Measurements from ENCODE around the gene NUAK2.

Gene NUAK2

GRCh38 chr1:205354259-205355074 is 32.9 kb upstream of the NUAK2 start:
- Histone ChIP-seq H3K4me2 (ENCODE audit: low read length, poor library complexity, severe bottlenecking) (no peak overlapping the region), H2BK15ac (ENCODE audit: low read depth, poor library complexity, severe bottlenecking) (no peak overlapping the region), H2AK5ac (ENCODE audit: low read length, severe bottlenecking) (no peak overlapping the region), H4K91ac (ENCODE audit: low read length) (no peak overlapping the region), H3K9me3 (ENCODE audit: control insufficient read depth, low read length) (no peaks in the 10 kb centered on the region), H3K4ac (ENCODE audit: low read depth in 1 of 2, low read length in 2 of 2) (no peak overlapping the region), H3K27ac (ENCODE audit: low read length, poor library complexity, severe bottlenecking) (no peak overlapping the region), H3K36me3 (ENCODE audit: control insufficient read depth in 1 of 2, insufficient read depth in 2 of 2, low read depth in 1 of 2, low read length in 2 of 2) (no peaks in the 10 kb centered on the region), H2AFZ (ENCODE audit: low read depth, low read length) (no peak overlapping the region), H2BK5ac (ENCODE audit: low read depth, low read length, poor library complexity, severe bottlenecking) (no peak overlapping the region), H3K4me1 (ENCODE audit: control insufficient read depth, insufficient read depth, low read depth, low read length) (no peaks in the 10 kb centered on the region), H3K9ac (ENCODE audit: low read length) (no peak overlapping the region), H3K79me1 (replicated peaks; ENCODE audit: low read length, poor library complexity, severe bottlenecking) (no peaks in the 10 kb centered on the region), H3K14ac (ENCODE audit: low read length in 2 of 2) (no peak overlapping the region), H3K4me3 (ENCODE audit: insufficient read depth in 1 of 2, low read depth in 1 of 2, low read length in 2 of 2) (no peak overlapping the region), H3K27me3 (ENCODE audit: control insufficient read depth in 1 of 2, insufficient read depth in 1 of 2, low read length in 2 of 2) (peaks cover 51 to 52% of the 10 kb centered on the region in 2 experiments), H3K18ac (ENCODE audit: low read depth in 1 of 2, low read length in 2 of 2) (no peak overlapping the region), H2BK120ac (ENCODE audit: low read depth, low read length) (no peak overlapping the region), H3K23ac (ENCODE audit: low read length in 2 of 2) (no peak overlapping the region), H4K8ac (ENCODE audit: low read length) (no peak overlapping the region), H2BK12ac (ENCODE audit: low read length in 2 of 2) (no peak overlapping the region)
- 27% methylated on average over 4 of the region's 5 CpGs for WGBS
- DNase-seq: peak; percentile 73

GRCh38 chr1:205353612-205354011 is 32.1 kb upstream of the NUAK2 start:
- Histone ChIP-seq H2AFZ (ENCODE audit: low read depth, low read length) (no peak overlapping the region), H3K27ac (ENCODE audit: low read length, poor library complexity, severe bottlenecking) (no peak overlapping the region), H3K36me3 (ENCODE audit: control insufficient read depth in 1 of 2, insufficient read depth in 2 of 2, low read depth in 1 of 2, low read length in 2 of 2) (no peaks in the 10 kb centered on the region), H4K91ac (ENCODE audit: low read length) (no peak overlapping the region), H3K4ac (ENCODE audit: low read depth in 1 of 2, low read length in 2 of 2) (no peak overlapping the region), H3K23ac (ENCODE audit: low read length in 2 of 2) (no peak overlapping the region), H3K9ac (ENCODE audit: low read length) (no peak overlapping the region), H2BK5ac (ENCODE audit: low read depth, low read length, poor library complexity, severe bottlenecking) (no peak overlapping the region), H3K14ac (ENCODE audit: low read length in 2 of 2) (no peak overlapping the region), H2BK12ac (ENCODE audit: low read length in 2 of 2) (no peak overlapping the region), H3K4me1 (ENCODE audit: control insufficient read depth, insufficient read depth, low read depth, low read length) (no peaks in the 10 kb centered on the region), H2BK120ac (ENCODE audit: low read depth, low read length) (no peak overlapping the region), H3K9me3 (ENCODE audit: control insufficient read depth, low read length) (no peaks in the 10 kb centered on the region), H3K4me3 (ENCODE audit: insufficient read depth in 1 of 2, low read depth in 1 of 2, low read length in 2 of 2) (no peak overlapping the region), H3K4me2 (ENCODE audit: low read length, poor library complexity, severe bottlenecking) (no peak overlapping the region), H3K18ac (ENCODE audit: low read depth in 1 of 2, low read length in 2 of 2) (no peak overlapping the region), H2BK15ac (ENCODE audit: low read depth, poor library complexity, severe bottlenecking) (no peak overlapping the region), H3K27me3 (ENCODE audit: control insufficient read depth in 1 of 2, insufficient read depth in 1 of 2, low read length in 2 of 2) (peaks cover 52 to 54% of the 10 kb centered on the region in 2 experiments), H3K79me1 (replicated peaks; ENCODE audit: low read length, poor library complexity, severe bottlenecking) (no peaks in the 10 kb centered on the region), H4K8ac (ENCODE audit: low read length) (no peak overlapping the region), H2AK5ac (ENCODE audit: low read length, severe bottlenecking) (no peak overlapping the region)
- no peak for DNase-seq
- WGBS: 82% methylated on average over 5 of the region's 6 CpGs

- Histone ChIP-seq H3K4me2 (ENCODE audit: low read length, poor library complexity, severe bottlenecking) (no peak overlapping the region), H4K8ac (ENCODE audit: low read length) (no peak overlapping the region), H2BK120ac (ENCODE audit: low read depth, low read length) (no peak overlapping the region), H3K9ac (ENCODE audit: low read length) (no peak overlapping the region), H3K18ac (ENCODE audit: low read depth in 1 of 2, low read length in 2 of 2) (no peak overlapping the region), H2AK5ac (ENCODE audit: low read length, severe bottlenecking) (no peak overlapping the region), H3K23ac (ENCODE audit: low read length in 2 of 2) (no peak overlapping the region), H2BK5ac (ENCODE audit: low read depth, low read length, poor library complexity, severe bottlenecking) (no peak overlapping the region), H3K4me3 (ENCODE audit: insufficient read depth in 1 of 2, low read depth in 1 of 2, low read length in 2 of 2) (no peak overlapping the region), H3K4me1 (ENCODE audit: control insufficient read depth, insufficient read depth, low read depth, low read length) (no peaks in the 10 kb centered on the region), H3K9me3 (ENCODE audit: control insufficient read depth, low read length) (no peaks in the 10 kb centered on the region), H2BK12ac (ENCODE audit: low read length in 2 of 2) (no peak overlapping the region), H3K27me3 (ENCODE audit: control insufficient read depth in 1 of 2, insufficient read depth in 1 of 2, low read length in 2 of 2) (peaks cover 52 to 54% of the 10 kb centered on the region in 2 experiments), H2BK15ac (ENCODE audit: low read depth, poor library complexity, severe bottlenecking) (no peak overlapping the region), H3K4ac (ENCODE audit: low read depth in 1 of 2, low read length in 2 of 2) (no peak overlapping the region), H3K36me3 (ENCODE audit: control insufficient read depth in 1 of 2, insufficient read depth in 2 of 2, low read depth in 1 of 2, low read length in 2 of 2) (no peaks in the 10 kb centered on the region), H3K14ac (ENCODE audit: low read length in 2 of 2) (no peak overlapping the region), H2AFZ (ENCODE audit: low read depth, low read length) (no peak overlapping the region), H3K79me1 (replicated peaks; ENCODE audit: low read length, poor library complexity, severe bottlenecking) (no peaks in the 10 kb centered on the region), H4K91ac (ENCODE audit: low read length) (no peak overlapping the region), H3K27ac (ENCODE audit: low read length, poor library complexity, severe bottlenecking) (no peak overlapping the region)
- DNase-seq: no peak
- 87% methylated on average over 4 of the region's 4 CpGs for WGBS
Observed at GRCh38 chr1:205353191-205353590, 31.6 kb upstream of the NUAK2 start.

GRCh38 chr1:205351984-205352713 is 30.6 kb upstream of the NUAK2 start:
- no peak overlapping the region for H3K4me2 ChIP-seq (ENCODE audit: low read length, poor library complexity, severe bottlenecking)
- H2BK15ac ChIP-seq (ENCODE audit: low read depth, poor library complexity, severe bottlenecking): no peak overlapping the region
- H3K4ac ChIP-seq (ENCODE audit: low read depth in 1 of 2, low read length in 2 of 2): no peak overlapping the region
- no peak overlapping the region for H3K27ac ChIP-seq (ENCODE audit: low read length, poor library complexity, severe bottlenecking)
- no peak overlapping the region for H3K9ac ChIP-seq (ENCODE audit: low read length)
- H3K79me1 ChIP-seq (replicated peaks; ENCODE audit: low read length, poor library complexity, severe bottlenecking): no peaks in the 10 kb centered on the region
- H3K4me3 ChIP-seq (ENCODE audit: insufficient read depth in 1 of 2, low read depth in 1 of 2, low read length in 2 of 2): no peak overlapping the region
- H3K18ac ChIP-seq (ENCODE audit: low read depth in 1 of 2, low read length in 2 of 2): no peak overlapping the region
- H2AFZ ChIP-seq (ENCODE audit: low read depth, low read length): no peak overlapping the region
- DNase-seq: peak; percentile 61
- H3K36me3 ChIP-seq (ENCODE audit: control insufficient read depth in 1 of 2, insufficient read depth in 2 of 2, low read depth in 1 of 2, low read length in 2 of 2): no peaks in the 10 kb centered on the region
- no peaks in the 10 kb centered on the region for H3K9me3 ChIP-seq (ENCODE audit: control insufficient read depth, low read length)
- H4K91ac ChIP-seq (ENCODE audit: low read length): peak overlapping the region; percentile 36
- peaks cover 55 to 57% of the 10 kb centered on the region in 2 experiments for H3K27me3 ChIP-seq (ENCODE audit: control insufficient read depth in 1 of 2, insufficient read depth in 1 of 2, low read length in 2 of 2)
- H4K8ac ChIP-seq (ENCODE audit: low read length): no peak overlapping the region
- H2AK5ac ChIP-seq (ENCODE audit: low read length, severe bottlenecking): no peak overlapping the region
- H2BK120ac ChIP-seq (ENCODE audit: low read depth, low read length): no peak overlapping the region
- WGBS: 52% methylated on average over 10 of the region's 11 CpGs
- H2BK12ac ChIP-seq (ENCODE audit: low read length in 2 of 2): no peak overlapping the region
- H3K4me1 ChIP-seq (ENCODE audit: control insufficient read depth, insufficient read depth, low read depth, low read length): no peaks in the 10 kb centered on the region
- H2BK5ac ChIP-seq (ENCODE audit: low read depth, low read length, poor library complexity, severe bottlenecking): no peak overlapping the region
- H3K23ac ChIP-seq (ENCODE audit: low read length in 2 of 2): no peak overlapping the region
- H3K14ac ChIP-seq (ENCODE audit: low read length in 2 of 2): no peak overlapping the region
